MM.1S (cell line): ENCODE data around the gene CTRL.

Experiments used
- EZH2 ChIP-seq: fragments of 300-600 bp; sonication (generic); optimal IDR thresholded peaks from 2 replicates; pipeline ENCODE3; 2017; ENCODE audit warnings: low read depth, mild to moderate bottlenecking, antibody characterized with exemption, low read length, mixed read lengths
- TF ChIP-seq, protein P1 (sequence below): fragments of 300-600 bp; sonication (generic); IDR thresholded peaks from 2 replicates; pipeline ENCODE4 v1.5.1; 2016; ENCODE audit warnings: antibody characterized with exemption, low read length, mixed read lengths

DNA sequence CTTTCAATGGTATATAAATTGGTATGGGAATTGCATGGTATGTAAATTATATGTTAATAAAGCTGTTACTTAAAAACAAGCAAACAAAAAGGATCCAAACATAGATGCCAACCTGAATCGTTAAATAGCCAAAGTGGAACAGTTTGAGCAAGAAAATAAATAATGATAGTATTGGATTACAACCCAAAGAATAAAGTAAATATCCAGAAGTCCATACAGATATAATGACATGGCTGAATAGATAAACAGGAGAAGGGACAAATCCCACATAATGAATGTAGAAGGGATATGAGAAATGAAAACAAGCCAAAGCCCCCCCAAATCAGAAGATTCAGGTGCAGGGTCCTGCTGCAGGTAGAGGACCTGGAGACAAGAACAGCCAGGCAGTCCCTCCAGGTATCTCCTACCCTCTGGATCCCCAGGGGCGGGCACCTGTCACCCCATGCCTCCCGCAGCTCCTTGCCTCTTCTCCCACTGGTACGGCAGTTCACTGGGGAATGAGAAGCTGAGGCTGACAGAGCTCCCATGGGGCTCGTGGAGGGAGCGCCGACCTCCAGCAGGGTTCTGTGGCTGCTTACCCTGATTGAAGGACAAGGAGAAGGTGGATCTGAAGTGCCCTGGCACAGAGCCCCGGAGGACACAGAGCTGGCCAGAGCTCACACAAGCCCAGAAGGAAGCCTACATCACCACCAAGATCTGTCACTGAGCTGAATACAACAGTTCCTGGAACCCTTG, 22.1 kb upstream of the CTRL start:
- TF ChIP-seq EZH2 = no peak
- TF ChIP-seq, protein P1, sequence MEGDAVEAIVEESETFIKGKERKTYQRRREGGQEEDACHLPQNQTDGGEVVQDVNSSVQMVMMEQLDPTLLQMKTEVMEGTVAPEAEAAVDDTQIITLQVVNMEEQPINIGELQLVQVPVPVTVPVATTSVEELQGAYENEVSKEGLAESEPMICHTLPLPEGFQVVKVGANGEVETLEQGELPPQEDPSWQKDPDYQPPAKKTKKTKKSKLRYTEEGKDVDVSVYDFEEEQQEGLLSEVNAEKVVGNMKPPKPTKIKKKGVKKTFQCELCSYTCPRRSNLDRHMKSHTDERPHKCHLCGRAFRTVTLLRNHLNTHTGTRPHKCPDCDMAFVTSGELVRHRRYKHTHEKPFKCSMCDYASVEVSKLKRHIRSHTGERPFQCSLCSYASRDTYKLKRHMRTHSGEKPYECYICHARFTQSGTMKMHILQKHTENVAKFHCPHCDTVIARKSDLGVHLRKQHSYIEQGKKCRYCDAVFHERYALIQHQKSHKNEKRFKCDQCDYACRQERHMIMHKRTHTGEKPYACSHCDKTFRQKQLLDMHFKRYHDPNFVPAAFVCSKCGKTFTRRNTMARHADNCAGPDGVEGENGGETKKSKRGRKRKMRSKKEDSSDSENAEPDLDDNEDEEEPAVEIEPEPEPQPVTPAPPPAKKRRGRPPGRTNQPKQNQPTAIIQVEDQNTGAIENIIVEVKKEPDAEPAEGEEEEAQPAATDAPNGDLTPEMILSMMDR = no peak
